Neuronal stem cell (in vitro differentiated cells): ENCODE data around the gene SIX2.

Experiments used
- DNase-seq: peaks from one replicate; pipeline ENCODE4 v3.0.0-alpha.2; 2013; ENCODE audit warnings: low spot score
- H2AFZ ChIP-seq: one replicate; pipeline ENCODE4 v1.6.1; 2013; ENCODE audit warnings: mild to moderate bottlenecking, low read length, inconsistent platforms
- H2AK5ac ChIP-seq: 2 replicates; pipeline ENCODE4 v1.6.1; 2013; ENCODE audit warnings: low read depth, mild to moderate bottlenecking, inconsistent platforms, low read length, moderate library complexity, mixed read lengths
- H2BK120ac ChIP-seq: 2 replicates; pipeline ENCODE4 v1.6.1; 2013; ENCODE audit warnings: low read depth, mild to moderate bottlenecking, inconsistent platforms, low read length, moderate library complexity, mixed read lengths
- H2BK12ac ChIP-seq: one replicate; pipeline ENCODE4 v1.6.1; 2013; ENCODE audit warnings: low read length, inconsistent platforms
- H2BK15ac ChIP-seq: 2 replicates; pipeline ENCODE4 v1.6.1; 2013; ENCODE audit warnings: mild to moderate bottlenecking, low read length, inconsistent platforms, mixed read lengths
- H2BK5ac ChIP-seq: one replicate; pipeline ENCODE4 v1.6.1; 2013; ENCODE audit warnings: inconsistent platforms, mild to moderate bottlenecking, low read length, moderate library complexity
- H3K14ac ChIP-seq: one replicate; pipeline ENCODE4 v1.6.1; 2013; ENCODE audit warnings: low read length, inconsistent platforms
- H3K18ac ChIP-seq: 2 replicates; pipeline ENCODE4 v1.6.1; 2013; ENCODE audit warnings: low read length, inconsistent platforms
- H3K23ac ChIP-seq: 2 replicates; pipeline ENCODE4 v1.6.1; 2013; ENCODE audit warnings: low read depth, mild to moderate bottlenecking, mixed read lengths, low read length, inconsistent platforms; ENCODE audit not compliant: poor library complexity
- H3K27ac ChIP-seq: replicated peaks from 3 replicates; pipeline ENCODE4 v1.5.1; 2013; ENCODE audit warnings: low read length, inconsistent platforms
- H3K27me3 ChIP-seq, 3 experiments: 2 replicates each; pipeline ENCODE4 v1.6.1; 2013; ENCODE audit warnings: low read length in 3 of 3, mild to moderate bottlenecking in 2 of 3, inconsistent platforms in 1 of 3, low read depth in 1 of 3, mixed read lengths in 1 of 3, moderate library complexity in 1 of 3; ENCODE audit not compliant: control insufficient read depth in 3 of 3, insufficient read depth in 3 of 3
- H3K36me3 ChIP-seq, 2 donors: replicated peaks in 1 of 2; 2 replicates each; pipeline ENCODE4 v1.6.1; 2013; ENCODE audit warnings: low read length in 2 of 2; ENCODE audit not compliant: control insufficient read depth in 2 of 2, insufficient read depth in 2 of 2
- H3K4ac ChIP-seq: 2 replicates; pipeline ENCODE4 v1.6.1; 2013; ENCODE audit warnings: inconsistent platforms, mild to moderate bottlenecking, low read length, moderate library complexity
- H3K4me1 ChIP-seq, 2 donors: 1 replicate in 1 of 2; 2 replicates in 1 of 2; pipeline ENCODE4 v1.6.1; 2013; ENCODE audit warnings: low read length in 2 of 2, low read depth in 1 of 2; ENCODE audit not compliant: control insufficient read depth in 2 of 2, insufficient read depth in 1 of 2
- H3K4me2 ChIP-seq: one replicate; pipeline ENCODE4 v1.6.1; 2013; ENCODE audit warnings: mild to moderate bottlenecking, low read length, inconsistent platforms; ENCODE audit not compliant: insufficient read depth, poor library complexity, severe bottlenecking
- H3K4me3 ChIP-seq, 2 donors: 2 replicates each; pipeline ENCODE4 v1.5.1; 2013; ENCODE audit warnings: low read length in 2 of 2, mild to moderate bottlenecking in 2 of 2, inconsistent platforms in 1 of 2, moderate library complexity in 1 of 2
- H3K79me1 ChIP-seq: one replicate; pipeline ENCODE4 v1.6.1; 2013; ENCODE audit warnings: low read depth, mild to moderate bottlenecking, inconsistent platforms, low read length, moderate library complexity
- H3K9ac ChIP-seq: one replicate; pipeline ENCODE4 v1.6.1; 2013; ENCODE audit warnings: mild to moderate bottlenecking, low read depth, low read length, inconsistent platforms; ENCODE audit not compliant: poor library complexity
- H3K9me3 ChIP-seq, 2 donors: replicated peaks in 1 of 2; 2 replicates each; pipeline versions ENCODE3 to v1.6.1; 2013; ENCODE audit warnings: low read length in 2 of 2, mild to moderate bottlenecking in 2 of 2, inconsistent platforms in 1 of 2, low read depth in 1 of 2, mixed read lengths in 1 of 2, moderate library complexity in 1 of 2; ENCODE audit not compliant: control insufficient read depth in 2 of 2, insufficient read depth in 1 of 2
- H4K8ac ChIP-seq: one replicate; pipeline ENCODE4 v1.6.1; 2013; ENCODE audit warnings: low read depth, mild to moderate bottlenecking, inconsistent platforms, low read length, moderate library complexity
- H4K91ac ChIP-seq: one replicate; pipeline ENCODE4 v1.6.1; 2013; ENCODE audit warnings: low read length, low read depth, mild to moderate bottlenecking, inconsistent platforms; ENCODE audit not compliant: poor library complexity
- WGBS, 2 donors: extraction: QIAGEN DNeasy Blood & Tissue Kit; methylation state at CpG; one replicate each; pipeline ENCODE4 v1.1.7; 2013; ENCODE audit warnings: missing lambda C conversion rate in 2 of 2, mixed read lengths in 1 of 2; ENCODE audit not compliant: insufficient read length in 2 of 2, insufficient replicate concordance in 1 of 2; ENCODE audit errors: extremely low coverage in 2 of 2; 5-methylcytosine and 5-hydroxymethylcytosine counted together

Gene SIX2

GRCh38 chr2:44965684-44966083 lies 43.6 kb downstream of the SIX2 start:
- H3K4me2 ChIP-seq, result no peak overlapping the region
- H3K4ac ChIP-seq, result no peak overlapping the region
- no peak for DNase-seq
- H3K4me3 ChIP-seq, result no peak overlapping the region
- no peak overlapping the region for H2BK120ac ChIP-seq
- H2BK15ac ChIP-seq, result no peak overlapping the region
- peaks cover 0 to 13% of the 10 kb centered on the region in 2 donors for H3K4me1 ChIP-seq
- H3K27ac ChIP-seq, result no peak overlapping the region
- peaks cover 0 to 6% of the 10 kb centered on the region in 2 donors for H3K36me3 ChIP-seq
- H3K23ac ChIP-seq, result no peak overlapping the region
- no peaks in the 10 kb centered on the region for H3K79me1 ChIP-seq
- H3K9ac ChIP-seq, result no peak overlapping the region
- no peak overlapping the region for H4K91ac ChIP-seq
- H2BK5ac ChIP-seq, result no peak overlapping the region
- no peak overlapping the region for H3K18ac ChIP-seq
- H2AK5ac ChIP-seq, result no peak overlapping the region
- no peak overlapping the region for H2BK12ac ChIP-seq
- no CpG with 5 or more reads among the region's 2 CpGs for WGBS, 2 donors
- H3K14ac ChIP-seq, result no peak overlapping the region
- H2AFZ ChIP-seq, result no peak overlapping the region
- no peak overlapping the region for H4K8ac ChIP-seq
- H3K27me3 ChIP-seq, result peaks cover 0 to 4% (median 0%) of the 10 kb centered on the region in 3 experiments
- no peaks in the 10 kb centered on the region for H3K9me3 ChIP-seq

GRCh38 chr2:44964752-44965236 lies 44.5 kb downstream of the SIX2 start:
- Histone ChIP-seq H3K79me1 (no peaks in the 10 kb centered on the region), H3K27me3 (peaks cover 0 to 9% (median 0%) of the 10 kb centered on the region in 3 experiments), H3K18ac (peak overlapping the region; percentile 81), H3K9me3 (no peaks in the 10 kb centered on the region), H2BK120ac (no peak overlapping the region), H4K91ac (no peak overlapping the region), H2BK15ac (no peak overlapping the region), H3K23ac (no peak overlapping the region), H3K4me2 (no peak overlapping the region), H3K14ac (no peak overlapping the region), H3K27ac (no peak overlapping the region), H2AFZ (peak overlapping the region; percentile 53), H4K8ac (no peak overlapping the region), H3K4me1 (peaks cover 0 to 10% of the 10 kb centered on the region in 2 donors), H2AK5ac (no peak overlapping the region), H3K9ac (no peak overlapping the region), H3K36me3 (peaks cover 0 to 6% of the 10 kb centered on the region in 2 donors), H3K4ac (no peak overlapping the region), H2BK5ac (no peak overlapping the region), H3K4me3 (no peak overlapping the region), H2BK12ac (no peak overlapping the region)
- no peak for DNase-seq
- no CpG with 5 or more reads among the region's 16 CpGs for WGBS, 2 donors

GRCh38 chr2:44962176-44962695 lies 47.0 kb downstream of the SIX2 start:
- Histone ChIP-seq H2BK15ac (no peak overlapping the region), H2BK12ac (no peak overlapping the region), H4K91ac (no peak overlapping the region), H3K14ac (no peak overlapping the region), H3K79me1 (peaks cover 3% of the 10 kb centered on the region), H3K27ac (no peak overlapping the region), H3K18ac (no peak overlapping the region), H4K8ac (no peak overlapping the region), H3K4me2 (no peak overlapping the region), H2AFZ (no peak overlapping the region), H2AK5ac (no peak overlapping the region), H2BK5ac (no peak overlapping the region), H3K4me3 (no peak overlapping the region), H3K4ac (no peak overlapping the region), H2BK120ac (no peak overlapping the region), H3K9ac (no peak overlapping the region), H3K36me3 (no peaks in the 10 kb centered on the region), H3K9me3 (no peaks in the 10 kb centered on the region), H3K27me3 (peaks cover 0 to 15% (median 0%) of the 10 kb centered on the region in 3 experiments), H3K4me1 (peaks cover 0 to 19% of the 10 kb centered on the region in 2 donors), H3K23ac (no peak overlapping the region)
- DNase-seq, result no peak
- WGBS, 2 donors, result no CpG with 5 or more reads among the region's 5 CpGs

GRCh38 chr2:44960871-44961270 lies 48.4 kb downstream of the SIX2 start:
- Histone ChIP-seq H3K4ac (no peak overlapping the region), H3K4me3 (no peak overlapping the region), H2BK12ac (no peak overlapping the region), H3K4me2 (no peak overlapping the region), H3K9me3 (no peaks in the 10 kb centered on the region), H3K36me3 (no peaks in the 10 kb centered on the region), H2BK120ac (no peak overlapping the region), H2BK5ac (no peak overlapping the region), H3K18ac (no peak overlapping the region), H3K23ac (no peak overlapping the region), H2AK5ac (no peak overlapping the region), H4K8ac (no peak overlapping the region), H3K9ac (no peak overlapping the region), H2BK15ac (no peak overlapping the region), H3K27me3 (peaks cover 0 to 24% (median under 1%) of the 10 kb centered on the region in 3 experiments), H3K79me1 (peaks cover 3% of the 10 kb centered on the region), H3K4me1 (peaks cover 0 to 22% of the 10 kb centered on the region in 2 donors), H3K27ac (no peak overlapping the region), H4K91ac (no peak overlapping the region), H3K14ac (no peak overlapping the region), H2AFZ (no peak overlapping the region)
- no CpG with 5 or more reads among the region's 5 CpGs for WGBS, 2 donors
- DNase-seq, result no peak
